GM12872 (cell line): ENCODE measurements around the gene CRTAC1.

Experiments
- CTCF ChIP-seq: IDR thresholded peaks from 3 replicates; pipeline ENCODE4 v1.5.1; 2011; ENCODE audit warnings: low read depth, mild to moderate bottlenecking, low read length, moderate library complexity; ENCODE audit not compliant: insufficient read depth

The CRTAC1 gene

GRCh38 chr10:97889461-97890265 is 140.8 kb downstream of the CRTAC1 start:
- TF ChIP-seq CTCF = no peak

- TF ChIP-seq CTCF = no peak
These were observed 141.7 kb downstream of the CRTAC1 start for GRCh38 chr10:97888641-97889262.

- no peak for TF ChIP-seq CTCF
These were observed 142.3 kb downstream of the CRTAC1 start for GRCh38 chr10:97888134-97888533.

GRCh38 chr10:97887399-97887798 is 143.0 kb downstream of the CRTAC1 start:
- TF ChIP-seq CTCF = no peak

GRCh38 chr10:97886286-97886685 is 144.1 kb downstream of the CRTAC1 start:
- TF ChIP-seq CTCF = no peak

GRCh38 chr10:97883092-97883485 is 147.3 kb downstream of the CRTAC1 start:
- TF ChIP-seq CTCF = no peak

GRCh38 chr10:97882142-97883091 is 148.0 kb downstream of the CRTAC1 start:
- no peak for TF ChIP-seq CTCF
